GM23248 (cell line): ENCODE data around the gene EVA1C. TPM values are rescaled to one million over a fixed set of nuclear protein-coding genes. Genes with fewer than 3 reads are reported as not detected.

Experiments
- DNase-seq: peaks from one replicate; pipeline ENCODE4 v3.0.0-alpha.2; 2015
- H2AFZ ChIP-seq: fragments of 200-600 bp; sonication (generic); 2 replicates; pipeline ENCODE4 v1.6.1; 2016; ENCODE audit warnings: antibody characterized with exemption
- H3F3A ChIP-seq: fragments of 200-600 bp; sonication (generic); 2 replicates; pipeline ENCODE4 v1.6.1; 2016; ENCODE audit warnings: mild to moderate bottlenecking, antibody characterized with exemption, mixed run types; ENCODE audit not compliant: insufficient read depth
- H3K27ac ChIP-seq: fragments of 200-600 bp; sonication (generic); 2 replicates; pipeline ENCODE4 v1.5.1; 2016; ENCODE audit warnings: mild to moderate bottlenecking
- H3K27me3 ChIP-seq: fragments of 200-600 bp; sonication (generic); replicated peaks from 2 replicates; pipeline ENCODE4 v1.6.1; 2016; ENCODE audit warnings: mild to moderate bottlenecking; ENCODE audit not compliant: insufficient read depth
- H3K36me3 ChIP-seq: fragments of 200-600 bp; sonication (generic); 2 replicates; pipeline ENCODE4 v1.6.1; 2016; ENCODE audit warnings: low read depth, mild to moderate bottlenecking
- H3K4me1 ChIP-seq: fragments of 200-600 bp; sonication (generic); 2 replicates; pipeline ENCODE4 v1.6.1; 2016; ENCODE audit warnings: mild to moderate bottlenecking; ENCODE audit not compliant: insufficient read depth
- H3K4me2 ChIP-seq: fragments of 200-600 bp; sonication (generic); one replicate; pipeline ENCODE4 v1.6.1; 2016; ENCODE audit warnings: mild to moderate bottlenecking; ENCODE audit not compliant: unreplicated experiment
- H3K4me3 ChIP-seq: fragments of 200-600 bp; sonication (generic); 2 replicates; pipeline ENCODE4 v1.5.1; 2016; ENCODE audit warnings: mild to moderate bottlenecking
- H3K79me2 ChIP-seq: fragments of 200-600 bp; sonication (generic); 2 replicates; pipeline ENCODE4 v1.6.1; 2016; ENCODE audit warnings: mild to moderate bottlenecking; ENCODE audit not compliant: insufficient read depth
- H3K9ac ChIP-seq: fragments of 200-600 bp; sonication (generic); 2 replicates; pipeline ENCODE4 v1.6.1; 2016; ENCODE audit warnings: mild to moderate bottlenecking
- H3K9me2 ChIP-seq: fragments of 200-600 bp; sonication (generic); 2 replicates; pipeline ENCODE4 v1.6.1; 2016; ENCODE audit warnings: mixed run types, mild to moderate bottlenecking, moderate library complexity; ENCODE audit not compliant: insufficient read depth
- H3K9me3 ChIP-seq: fragments of 200-600 bp; sonication (generic); one replicate; pipeline ENCODE4 v1.6.1; 2017; ENCODE audit warnings: low read depth
- H4K20me1 ChIP-seq: fragments of 200-600 bp; sonication (generic); 2 replicates; pipeline ENCODE4 v1.6.0; 2016; ENCODE audit not compliant: insufficient read depth
- EZH2 ChIP-seq: fragments of 200-600 bp; sonication (generic); IDR thresholded peaks from 2 replicates; pipeline ENCODE4 v1.6.1; 2018; ENCODE audit warnings: antibody characterized with exemption, mild to moderate bottlenecking; ENCODE audit not compliant: insufficient read depth, poor library complexity, severe bottlenecking
- EZH2phosphoT487 ChIP-seq: fragments of 200-600 bp; sonication (generic); IDR thresholded peaks from 2 replicates; pipeline ENCODE4 v1.6.1; 2018; ENCODE audit warnings: antibody characterized with exemption, moderate library complexity, mild to moderate bottlenecking, low read depth; ENCODE audit not compliant: insufficient read depth
- WGBS, 2 experiments: methylation state at CpG; one replicate each; pipeline ENCODE4 v1.1.6; 2015 to 2017; ENCODE audit warnings: low lambda C conversion rate in 2 of 2, low coverage in 1 of 2; ENCODE audit errors: missing lambda C conversion rate in 2 of 2; 5-methylcytosine and 5-hydroxymethylcytosine counted together
- in situ Hi-C: fragments of 300-500 bp; cut with MboI; formaldehyde crosslinking; loops from 2 replicates; pipeline ENCODE4 v1.15.0; 2020
- polyA plus RNA-seq: library from polyadenylated mRNA; unstranded; fragments of >200 nt; fragmentation: Nextera tagmentation; extraction: Ambion mirVana; gene quantifications from 2 replicates; pipeline ENCODE4 v1.2.1, GENCODE V29; 2016
- total RNA-seq: library from RNA; depleted of rRNA; stranded (reverse); fragments of >200 nt; shearing (Covaris generic); gene quantifications from 2 replicates; pipeline ENCODE4 v1.2.3, GENCODE V29; 2014; rRNA removed

The EVA1C gene
- total RNA-seq: 0.89 and 2.2 TPM in 2 replicates
- 1.3 and 1.9 TPM in 2 replicates for polyA plus RNA-seq

GRCh38 chr21:32412162-32413014 is at the start of gene EVA1C:
Gene EVA1C (plus strand): TSS chr21:32412706. CDS start chr21:32412854, 148 bp downstream.
- peak within 1 kb of the TSS; percentile 79 for H3K4me3 ChIP-seq
- peak within 1 kb of the TSS; percentile 91 for H3K9ac ChIP-seq
- no peaks in the 10 kb centered on the region for H3K36me3 ChIP-seq
- WGBS, 2 experiments: 1% methylated on average over 36 to 79 of the region's 104 CpGs
- H3F3A ChIP-seq: peaks cover 17% of the 10 kb centered on the region
- no peaks in the 10 kb centered on the region for H3K4me1 ChIP-seq
- peak; percentile 72 for DNase-seq
- peak within 1 kb of the TSS; percentile 15 for H3K27ac ChIP-seq
- H3K4me2 ChIP-seq: peak within 1 kb of the TSS; percentile 98
- no peaks in the 10 kb centered on the region for H3K9me2 ChIP-seq
- no peaks in the 10 kb centered on the region for H4K20me1 ChIP-seq
- H3K9me3 ChIP-seq: no peaks in the 10 kb centered on the region
- H3K27me3 ChIP-seq: no peaks in the 10 kb centered on the region
- in situ Hi-C loops: no loop called here
- H3K79me2 ChIP-seq: no peaks in the 10 kb centered on the region
- TF ChIP-seq EZH2phosphoT487 (no peak), EZH2 (no peak)
- H2AFZ ChIP-seq: peak within 1 kb of the TSS; percentile 93

- no peak for DNase-seq
- TF ChIP-seq EZH2phosphoT487 (no peak), EZH2 (no peak)
- H3K9ac ChIP-seq: no peak overlapping the region
- H3F3A ChIP-seq: no peaks in the 10 kb centered on the region
- peaks cover 37% of the 10 kb centered on the region; the same call in 1 of the 2 replicates for H3K79me2 ChIP-seq
- H3K27me3 ChIP-seq: no peaks in the 10 kb centered on the region
- H3K4me3 ChIP-seq: no peak overlapping the region
- no peaks in the 10 kb centered on the region for H3K4me1 ChIP-seq
- peaks cover 62% of the 10 kb centered on the region for H3K36me3 ChIP-seq
- H3K9me3 ChIP-seq: no peaks in the 10 kb centered on the region
- no peaks in the 10 kb centered on the region for H4K20me1 ChIP-seq
- in situ Hi-C loops: no loop called here
- H3K9me2 ChIP-seq: no peaks in the 10 kb centered on the region
- H3K27ac ChIP-seq: no peak overlapping the region
- 83 to 85% methylated on average over 7 of the region's 7 CpGs for WGBS, 2 experiments
- H3K4me2 ChIP-seq: no peak overlapping the region
- H2AFZ ChIP-seq: no peak overlapping the region
Measured at GRCh38 chr21:32364387-32364786, 48.1 kb upstream of the EVA1C start.

GRCh38 chr21:32364796-32365195 is 47.7 kb upstream of the EVA1C start:
- Histone ChIP-seq H3K9me3 (no peaks in the 10 kb centered on the region), H3K9ac (no peak overlapping the region), H3K79me2 (peaks cover 37% of the 10 kb centered on the region; the same call in 1 of the 2 replicates), H3K36me3 (peaks cover 62% of the 10 kb centered on the region), H3F3A (no peaks in the 10 kb centered on the region), H3K4me2 (no peak overlapping the region), H2AFZ (no peak overlapping the region), H3K9me2 (no peaks in the 10 kb centered on the region), H3K27me3 (no peaks in the 10 kb centered on the region), H3K27ac (no peak overlapping the region), H3K4me3 (no peak overlapping the region), H3K4me1 (no peaks in the 10 kb centered on the region), H4K20me1 (no peaks in the 10 kb centered on the region)
- WGBS, 2 experiments: 86 to 89% methylated on average over 4 of the region's 4 CpGs
- in situ Hi-C loops: no loop called here
- DNase-seq: no peak
- TF ChIP-seq EZH2 (no peak), EZH2phosphoT487 (no peak)

- 86% methylated on average over 4 of the region's 4 CpGs for WGBS, 2 experiments
- Histone ChIP-seq H4K20me1 (no peaks in the 10 kb centered on the region), H3K79me2 (peaks cover 51% of the 10 kb centered on the region), H3K36me3 (peaks cover 63% of the 10 kb centered on the region), H3K4me3 (no peak overlapping the region), H3K27ac (no peak overlapping the region), H3F3A (peaks cover 6% of the 10 kb centered on the region), H3K9me2 (no peaks in the 10 kb centered on the region), H3K4me1 (peaks cover 4% of the 10 kb centered on the region), H3K4me2 (no peak overlapping the region), H3K9me3 (no peaks in the 10 kb centered on the region), H2AFZ (no peak overlapping the region), H3K27me3 (no peaks in the 10 kb centered on the region), H3K9ac (no peak overlapping the region)
- no peak for TF ChIP-seq EZH2phosphoT487
- no peak for TF ChIP-seq EZH2
- in situ Hi-C loops: no loop called here
- no peak for DNase-seq
Measured at GRCh38 chr21:32366191-32366590, 46.3 kb upstream of the EVA1C start.
